HepG2 (cell line): ENCODE measurements around the gene EMP2. TPM values are rescaled to one million over a fixed set of nuclear protein-coding genes. Genes with fewer than 3 reads are reported as not detected.

ENCODE experiments used
- ATAC-seq: fragments of 200-7000 bp; cut with Tn5 transposase; 3 replicates; pipeline ENCODE4 v1.9.1; 2020; ENCODE audit warnings: mild to moderate bottlenecking, moderate library complexity
- BruUV-seq: library from RNA; stranded (reverse); fragments of 400-500 nt; replicated peaks from 2 replicates; lab custom pipeline; 2021; lab: Mats Ljungman, UMichigan
- CTCF ChIA-PET: fragments of 300-600 bp; formaldehyde crosslinking; extraction: SDS; loops from one replicate; lab custom pipeline; 2021; ENCODE audit warnings: low total read pairs, inconsistent platforms, low intra/inter-chr PET ratio; lab: Yijun Ruan, JAX
- POLR2A ChIA-PET: fragments of 350-600 bp; sonication (Branson Sonifier 250); formaldehyde crosslinking; loops from one replicate; lab custom pipeline; 2020; ENCODE audit warnings: antibody characterized with exemption, inconsistent platforms; lab: Yijun Ruan, JAX
- DNase-seq: peaks from one replicate; pipeline ENCODE4 v3.0.0-alpha.2; 2015; ENCODE audit warnings: low spot score
- FAIRE-seq: peaks from 3 replicates; lab custom pipeline; 2011; peaks lifted over from hg19 to GRCh38; lab: Jason Lieb, UNC
- H2AFZ ChIP-seq: one replicate; pipeline ENCODE4 v1.6.1; 2011; ENCODE audit warnings: low read length, inconsistent platforms
- H3K27ac ChIP-seq: fragments of 300-600 bp; 3 replicates; pipeline ENCODE4 v1.8.0; 2011; ENCODE audit warnings: mixed run types, mild to moderate bottlenecking, mixed read lengths, low read length, inconsistent platforms; ENCODE audit not compliant: insufficient read depth; ENCODE audit errors: extremely low read length
- H3K27me3 ChIP-seq, 2 experiments: fragments of 200-600 bp in 1 of 2; 2 replicates in 1 of 2; 3 replicates in 1 of 2; pipeline versions ENCODE4 v1.6.0 to v1.8.0; 2011; ENCODE audit warnings: low read length in 2 of 2, mild to moderate bottlenecking in 2 of 2, moderate library complexity in 2 of 2, inconsistent platforms in 1 of 2; ENCODE audit not compliant: insufficient read depth in 2 of 2, control insufficient read depth in 1 of 2
- H3K36me3 ChIP-seq, 2 experiments: fragments of 200-600 bp in 1 of 2; replicated peaks in 1 of 2; 2 replicates in 1 of 2; 3 replicates in 1 of 2; pipeline versions ENCODE4 v1.5.1 to v1.8.0; 2011; ENCODE audit warnings: low read length in 2 of 2, inconsistent platforms in 1 of 2; ENCODE audit not compliant: insufficient read depth in 2 of 2, control insufficient read depth in 1 of 2
- H3K4me1 ChIP-seq: 2 replicates; pipeline ENCODE4 v1.5.1; 2012; ENCODE audit warnings: low read length, inconsistent platforms; ENCODE audit not compliant: insufficient read depth
- H3K4me2 ChIP-seq: 2 replicates; pipeline ENCODE4 v1.6.0; 2011; ENCODE audit warnings: low read depth, low read length, inconsistent platforms
- H3K4me3 ChIP-seq, 3 experiments: fragments of 200-600 bp in 1 of 3; sonication (generic), shearing (Covaris generic) in 1 of 3; replicated peaks in 1 of 3; 2 replicates each; pipeline ENCODE4 v1.5.1; 2011 to 2016; ENCODE audit warnings: low read length in 3 of 3, inconsistent platforms in 2 of 3, low read depth in 2 of 3, mild to moderate bottlenecking in 2 of 3, control low read depth in 1 of 3, mixed read lengths in 1 of 3; ENCODE audit not compliant: insufficient read depth in 1 of 3
- H3K79me2 ChIP-seq: one replicate; pipeline ENCODE4 v1.6.1; 2011; ENCODE audit warnings: low read length, inconsistent platforms; ENCODE audit not compliant: insufficient read depth
- H3K9ac ChIP-seq: 2 replicates; pipeline ENCODE4 v1.6.0; 2011; ENCODE audit warnings: mild to moderate bottlenecking, low read depth, low read length, inconsistent platforms; ENCODE audit not compliant: insufficient read depth
- H3K9me3 ChIP-seq: 2 replicates; pipeline ENCODE4 v1.5.1; 2012; ENCODE audit warnings: mild to moderate bottlenecking, low read length
- H4K20me1 ChIP-seq: 2 replicates; pipeline ENCODE4 v1.6.0; 2011; ENCODE audit warnings: inconsistent platforms, mild to moderate bottlenecking, low read length, moderate library complexity; ENCODE audit not compliant: insufficient read depth
- ARNT ChIP-seq: fragments of 450-650 bp; IDR thresholded peaks from 2 replicates; pipeline ENCODE4 v1.6.1; 2017
- ATM ChIP-seq: fragments of 450-650 bp; IDR thresholded peaks from 2 replicates; pipeline ENCODE4 v1.7.1; 2017; ENCODE audit warnings: mild to moderate bottlenecking, borderline replicate concordance
- DNMT1 ChIP-seq: sonication (generic); formaldehyde crosslinking; IDR thresholded peaks from 2 replicates; pipeline ENCODE4 v1.5.1; 2020; ENCODE audit warnings: mild to moderate bottlenecking, missing genetic modification reagents
- GZF1 ChIP-seq: sonication (generic); formaldehyde crosslinking; IDR thresholded peaks from 2 replicates; pipeline ENCODE4 v1.5.1; 2020; ENCODE audit warnings: mild to moderate bottlenecking, missing genetic modification reagents
- HNRNPLL ChIP-seq: fragments of 200-400 bp; formaldehyde crosslinking; IDR thresholded peaks from 2 replicates; pipeline ENCODE4 v1.6.1; 2017; ENCODE audit warnings: mild to moderate bottlenecking, low read depth, low read length; ENCODE audit not compliant: poor library complexity, severe bottlenecking
- KLF6 ChIP-seq: IDR thresholded peaks from 2 replicates; pipeline ENCODE4 v1.8.0; 2016; ENCODE audit warnings: missing biosample characterization, missing genetic modification reagents
- NFYC ChIP-seq: IDR thresholded peaks from 2 replicates; pipeline ENCODE4 v1.6.1; 2016; ENCODE audit warnings: missing genetic modification reagents, missing compliant biosample characterization
- RCOR2 ChIP-seq: IDR thresholded peaks from 2 replicates; pipeline ENCODE4 v1.6.1; 2016; ENCODE audit warnings: missing biosample characterization, missing genetic modification reagents
- SMAD1 ChIP-seq: sonication (generic); formaldehyde crosslinking; IDR thresholded peaks from 2 replicates; pipeline ENCODE4 v1.4.0; 2020; ENCODE audit warnings: missing genetic modification reagents, low read depth, mild to moderate bottlenecking, borderline replicate concordance
- SRF ChIP-seq: IDR thresholded peaks from 2 replicates; pipeline ENCODE4 v1.6.1; 2011; ENCODE audit warnings: mild to moderate bottlenecking, low read depth, low read length, moderate library complexity
- ZBTB43 ChIP-seq: sonication (generic); formaldehyde crosslinking; conservative IDR thresholded peaks from 2 replicates; pipeline ENCODE4 v1.4.0; 2020; ENCODE audit warnings: missing genetic modification reagents
- ZNF17 ChIP-seq: sonication (generic); formaldehyde crosslinking; IDR thresholded peaks from 2 replicates; pipeline ENCODE4 v1.5.0; 2020; ENCODE audit warnings: mild to moderate bottlenecking, missing genetic modification reagents
- ZNF317 ChIP-seq: sonication (generic); formaldehyde crosslinking; IDR thresholded peaks from 2 replicates; pipeline ENCODE4 v1.5.0; 2020; ENCODE audit warnings: mild to moderate bottlenecking, missing genetic modification reagents
- ZNF496 ChIP-seq: sonication (generic); formaldehyde crosslinking; IDR thresholded peaks from 2 replicates; pipeline ENCODE4 v1.8.1; 2023; ENCODE audit warnings: mild to moderate bottlenecking, moderate library complexity, missing genetic modification reagents; ENCODE audit not compliant: insufficient replicate concordance
- WGBS: methylation state at CpG from one replicate; pipeline ENCODE4 v1.1.6; 2017; ENCODE audit warnings: low lambda C conversion rate; 5-methylcytosine and 5-hydroxymethylcytosine counted together
- in situ Hi-C: cut with HindIII; loops from 2 replicates; pipeline ENCODE4 v1.10.0; 2017; ENCODE audit warnings: low pct_unique_long_range_greater_than_20kb; ENCODE audit not compliant: extremely low pct_ligation_motif_present
- intact Hi-C: fragments of 100-400 bp; cut with micrococcal nuclease; formaldehyde crosslinking; loops from one replicate; pipeline ENCODE4 v1.10.0; 2022; ENCODE audit not compliant: unreplicated experiment
- polyA plus RNA-seq, 8 experiments: library from polyadenylated mRNA; depleted of rRNA in 3 of 8; stranded (reverse) in 7 of 8; unstranded in 1 of 8; fragments of >200 nt; fragmentation: Illumina TruSeq in 4 of 8; extraction: Trizol in 4 of 8; gene quantifications; 2 replicates each; pipeline versions ENCODE4 v1.2.1 to v1.2.3, GENCODE V29; 2011 to 2016; ENCODE audit warnings: low read depth in 4 of 8, missing spikeins in 1 of 8, mixed read lengths in 1 of 8; ENCODE audit not compliant: insufficient read depth in 1 of 8
- total RNA-seq, 5 experiments: library from RNA; depleted of rRNA; stranded (reverse); fragments of >200 nt; fragmentation: Illumina TruSeq; extraction: Trizol; gene quantifications; 2 replicates each; pipeline ENCODE4 v1.2.3, GENCODE V29; 2016; ENCODE audit warnings: low read depth in 1 of 5

Gene EMP2
- total and polyA plus RNA-seq, 2 of the 13 experiments (the other 11 are each of a cell fraction or from before 2014, with no cell fraction given), result 24.6 to 91.2 TPM

GRCh38 chr16:10554569-10554968 is 25.8 kb downstream of the EMP2 start (continued):
- TF ChIP-seq ZNF496 (CRISPR knock-in tag) (no peak), DNMT1 (CRISPR knock-in tag) (no peak), SRF (no peak), ATM (no peak), KLF6 (CRISPR knock-in tag) (no peak), ZNF17 (CRISPR knock-in tag) (no peak), GZF1 (CRISPR knock-in tag) (no peak), ARNT (no peak)

GRCh38 chr16:10552998-10553491 is 27.4 kb downstream of the EMP2 start:
- FAIRE-seq, result no peak
- Histone ChIP-seq H3K9ac (no peak overlapping the region), H3K4me1 (no peaks in the 10 kb centered on the region), H3K36me3 (peaks cover 1 to 3% of the 10 kb centered on the region in 2 experiments; a peak in 3 of 5 replicates), H2AFZ (no peak overlapping the region), H3K27me3 (no peaks in the 10 kb centered on the region), H4K20me1 (peaks cover 17% of the 10 kb centered on the region), H3K4me3 (no peak overlapping the region), H3K27ac (no peak overlapping the region), H3K9me3 (peaks cover 6% of the 10 kb centered on the region), H3K79me2 (peaks cover 2% of the 10 kb centered on the region), H3K4me2 (no peak overlapping the region)
- TF ChIP-seq SMAD1 (CRISPR knock-in tag), result no peak
- TF ChIP-seq NFYC (CRISPR knock-in tag), result 0 out of 2 replicates have a peak, but pooled peaks have one; percentile 36
- no peak for TF ChIP-seq HNRNPLL
- no peak for TF ChIP-seq RCOR2
- no peak for TF ChIP-seq ZNF317 (CRISPR knock-in tag)
- no peak for TF ChIP-seq ZBTB43 (CRISPR knock-in tag)
- intact Hi-C loops (no loop called here), in situ Hi-C loops (no loop called here)
- BruUV-seq, result no TSS peak
- 96% methylated on average over 19 of the region's 19 CpGs for WGBS
- ChIA-PET CTCF (no interaction called here), POLR2A (no interaction called here)
- no peak for DNase-seq
- ATAC-seq, result no peak
